ENCODE results near the gene UPK3A.

- TF ChIP-seq CTCF (conservative IDR thresholded peaks at IDR 0.05): no peak
- no peak for TF ChIP-seq ZFX (IDR thresholded peaks at IDR 0.05)
Observed at GRCh38 chr22:45286854-45287551, 2.3 kb downstream of the UPK3A start.
